ENCODE data around the gene AHCYL2. TPM values are rescaled to one million over a fixed set of nuclear protein-coding genes. Genes with fewer than 3 reads are reported as not detected.
A peak's percentile ranks its signal among the peaks of the same experiment; 100 is the strongest.
"Not testable (repeated sequence)": the region's sequence is repeated elsewhere in the genome, so short reads cannot be mapped to it uniquely, and the experiment has no call there.

AHCYL2 gene
- total RNA-seq, 1 donor from 2014 or later: 19.9 TPM

DNA sequence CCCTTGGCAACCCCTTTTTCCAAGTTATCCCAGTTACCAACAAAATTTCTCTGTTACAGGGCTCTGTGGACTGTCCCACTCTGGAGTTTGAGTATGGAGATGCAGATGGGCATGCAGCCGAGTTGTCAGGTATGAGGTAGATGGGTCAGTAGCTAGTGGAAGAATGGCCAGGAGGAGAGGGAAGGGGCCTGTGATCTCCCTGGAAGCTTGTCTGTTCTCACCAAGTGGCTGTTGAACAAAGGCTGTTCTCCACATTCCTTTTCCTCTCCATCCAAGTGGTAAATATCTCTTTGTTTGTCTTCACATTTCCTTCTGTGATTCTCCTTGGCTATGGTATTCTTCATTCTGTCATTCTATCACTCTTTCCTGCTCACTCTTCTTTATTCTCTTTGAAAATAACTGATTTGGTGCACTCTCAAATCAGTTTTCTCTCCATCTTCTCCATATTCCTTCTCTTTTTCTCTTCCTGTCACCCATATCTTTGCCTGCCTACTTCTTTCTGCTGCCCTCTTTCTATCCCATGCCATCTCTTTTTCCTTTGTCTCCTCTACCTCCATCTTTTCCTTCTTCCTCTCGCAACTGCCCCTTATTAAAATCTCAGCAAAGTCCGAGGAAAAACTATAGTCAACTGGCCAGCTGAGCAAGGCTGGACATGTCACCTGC is 215.3 kb downstream of the AHCYL2 start:
- Mint-ChIP-seq H3K4me1 (ENCODE audit: unreplicated experiment) (peaks cover 23% of the 10 kb centered on the region), H3K27me3 (ENCODE audit: unreplicated experiment) (peaks cover 2% of the 10 kb centered on the region), H3K36me3 (ENCODE audit: low read depth, unreplicated experiment) (peaks cover 8% of the 10 kb centered on the region), H3K9me3 (ENCODE audit: unreplicated experiment) (no peaks in the 10 kb centered on the region), H3K4me3 (ENCODE audit: unreplicated experiment) (no peak overlapping the region), H3K27ac (ENCODE audit: unreplicated experiment) (no peak overlapping the region)
- TF ChIP-seq, protein P1, sequence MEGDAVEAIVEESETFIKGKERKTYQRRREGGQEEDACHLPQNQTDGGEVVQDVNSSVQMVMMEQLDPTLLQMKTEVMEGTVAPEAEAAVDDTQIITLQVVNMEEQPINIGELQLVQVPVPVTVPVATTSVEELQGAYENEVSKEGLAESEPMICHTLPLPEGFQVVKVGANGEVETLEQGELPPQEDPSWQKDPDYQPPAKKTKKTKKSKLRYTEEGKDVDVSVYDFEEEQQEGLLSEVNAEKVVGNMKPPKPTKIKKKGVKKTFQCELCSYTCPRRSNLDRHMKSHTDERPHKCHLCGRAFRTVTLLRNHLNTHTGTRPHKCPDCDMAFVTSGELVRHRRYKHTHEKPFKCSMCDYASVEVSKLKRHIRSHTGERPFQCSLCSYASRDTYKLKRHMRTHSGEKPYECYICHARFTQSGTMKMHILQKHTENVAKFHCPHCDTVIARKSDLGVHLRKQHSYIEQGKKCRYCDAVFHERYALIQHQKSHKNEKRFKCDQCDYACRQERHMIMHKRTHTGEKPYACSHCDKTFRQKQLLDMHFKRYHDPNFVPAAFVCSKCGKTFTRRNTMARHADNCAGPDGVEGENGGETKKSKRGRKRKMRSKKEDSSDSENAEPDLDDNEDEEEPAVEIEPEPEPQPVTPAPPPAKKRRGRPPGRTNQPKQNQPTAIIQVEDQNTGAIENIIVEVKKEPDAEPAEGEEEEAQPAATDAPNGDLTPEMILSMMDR (IDR thresholded peaks at IDR 0.05; ENCODE audit: unreplicated experiment): no peak
- no peak for DNase-seq (ENCODE audit: low spot score)

- DNase-seq (ENCODE audit: low spot score): no peak
- peak overlapping the region; percentile 11 for H3K27ac Mint-ChIP-seq (ENCODE audit: unreplicated experiment)
- TF ChIP-seq, protein P1 (IDR thresholded peaks at IDR 0.05; ENCODE audit: unreplicated experiment): no peak
- H3K4me3 Mint-ChIP-seq (ENCODE audit: unreplicated experiment): peak overlapping the region; percentile 3
- H3K9me3 Mint-ChIP-seq (ENCODE audit: unreplicated experiment): no peaks in the 10 kb centered on the region
- H3K36me3 Mint-ChIP-seq (ENCODE audit: low read depth, unreplicated experiment): peaks cover 35% of the 10 kb centered on the region
- peaks cover 24% of the 10 kb centered on the region for H3K4me1 Mint-ChIP-seq (ENCODE audit: unreplicated experiment)
- no peaks in the 10 kb centered on the region for H3K27me3 Mint-ChIP-seq (ENCODE audit: unreplicated experiment)
Observed at GRCh38 chr7:129443612-129444011, 218.8 kb downstream of the AHCYL2 start.

GRCh38 chr7:129444776-129445175 is 219.9 kb downstream of the AHCYL2 start:
- not testable (repeated sequence) for H3K27ac Mint-ChIP-seq (ENCODE audit: unreplicated experiment); H3K9me3 Mint-ChIP-seq (ENCODE audit: unreplicated experiment); H3K4me3 Mint-ChIP-seq (ENCODE audit: unreplicated experiment); H3K27me3 Mint-ChIP-seq (ENCODE audit: unreplicated experiment); DNase-seq (ENCODE audit: low spot score)
- Mint-ChIP-seq H3K4me1 (ENCODE audit: unreplicated experiment) (peaks cover 22% of the 10 kb centered on the region), H3K36me3 (ENCODE audit: low read depth, unreplicated experiment) (peaks cover 46% of the 10 kb centered on the region)

GRCh38 chr7:129446925-129447324 is 222.1 kb downstream of the AHCYL2 start:
- H3K27ac Mint-ChIP-seq (ENCODE audit: unreplicated experiment); H3K4me3 Mint-ChIP-seq (ENCODE audit: unreplicated experiment); DNase-seq (ENCODE audit: low spot score); H3K27me3 Mint-ChIP-seq (ENCODE audit: unreplicated experiment); H3K9me3 Mint-ChIP-seq (ENCODE audit: unreplicated experiment): not testable (repeated sequence)
- Mint-ChIP-seq H3K36me3 (ENCODE audit: low read depth, unreplicated experiment) (peaks cover 52% of the 10 kb centered on the region), H3K4me1 (ENCODE audit: unreplicated experiment) (peaks cover 15% of the 10 kb centered on the region)

- H3K4me3 Mint-ChIP-seq (ENCODE audit: unreplicated experiment); H3K27me3 Mint-ChIP-seq (ENCODE audit: unreplicated experiment); H3K9me3 Mint-ChIP-seq (ENCODE audit: unreplicated experiment); DNase-seq (ENCODE audit: low spot score); H3K27ac Mint-ChIP-seq (ENCODE audit: unreplicated experiment): not testable (repeated sequence)
- Mint-ChIP-seq H3K4me1 (ENCODE audit: unreplicated experiment) (peaks cover 15% of the 10 kb centered on the region), H3K36me3 (ENCODE audit: low read depth, unreplicated experiment) (peaks cover 52% of the 10 kb centered on the region)
Observed at GRCh38 chr7:129447445-129447844, 222.6 kb downstream of the AHCYL2 start.

DNA sequence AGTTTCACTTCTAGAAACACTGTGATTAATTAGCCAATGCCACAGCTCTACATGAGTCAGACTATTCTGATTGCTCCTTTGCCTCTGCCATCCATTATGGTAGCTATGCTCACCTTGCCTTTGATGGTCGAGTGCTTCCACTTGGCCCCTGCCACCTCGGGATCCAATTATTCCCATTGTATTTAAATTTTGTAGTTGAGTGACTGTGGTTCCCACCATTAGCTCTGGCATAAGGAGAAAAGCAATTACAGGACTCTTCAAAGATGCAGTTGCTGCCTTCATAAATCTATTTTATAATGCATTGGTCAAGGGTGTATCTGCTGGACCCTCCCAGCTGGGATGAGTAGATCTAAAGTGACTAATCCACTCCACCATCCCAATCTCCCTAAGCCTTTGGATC is 223.8 kb downstream of the AHCYL2 start:
- H3K9me3 Mint-ChIP-seq (ENCODE audit: unreplicated experiment); H3K27ac Mint-ChIP-seq (ENCODE audit: unreplicated experiment); H3K4me3 Mint-ChIP-seq (ENCODE audit: unreplicated experiment); H3K27me3 Mint-ChIP-seq (ENCODE audit: unreplicated experiment); DNase-seq (ENCODE audit: low spot score): not testable (repeated sequence)
- Mint-ChIP-seq H3K36me3 (ENCODE audit: low read depth, unreplicated experiment) (peaks cover 52% of the 10 kb centered on the region), H3K4me1 (ENCODE audit: unreplicated experiment) (peaks cover 17% of the 10 kb centered on the region)

- Mint-ChIP-seq H3K27ac (ENCODE audit: unreplicated experiment) (no peak overlapping the region), H3K27me3 (ENCODE audit: unreplicated experiment) (peaks cover 2% of the 10 kb centered on the region), H3K4me3 (ENCODE audit: unreplicated experiment) (no peak overlapping the region), H3K9me3 (ENCODE audit: unreplicated experiment) (no peaks in the 10 kb centered on the region), H3K36me3 (ENCODE audit: low read depth, unreplicated experiment) (peaks cover 42% of the 10 kb centered on the region), H3K4me1 (ENCODE audit: unreplicated experiment) (peaks cover 6% of the 10 kb centered on the region)
- DNase-seq (ENCODE audit: low spot score): no peak
- TF ChIP-seq, protein P1 (IDR thresholded peaks at IDR 0.05; ENCODE audit: unreplicated experiment): no peak
Observed at GRCh38 chr7:129450295-129450694, 225.5 kb downstream of the AHCYL2 start.

Data from endothelial cell (in vitro differentiated cells).